ENCODE measurements around the gene SLAMF6. TPM values are rescaled to one million over a fixed set of nuclear protein-coding genes. Genes with fewer than 3 reads are reported as not detected.
A peak's percentile ranks its signal among the peaks of the same experiment; 100 is the strongest.
"Not testable (repeated sequence)": the region's sequence is repeated elsewhere in the genome, so short reads cannot be mapped to it uniquely, and the experiment has no call there.

The SLAMF6 gene
- total RNA-seq, 1 experiment from 2014 or later, result not detected

DNA sequence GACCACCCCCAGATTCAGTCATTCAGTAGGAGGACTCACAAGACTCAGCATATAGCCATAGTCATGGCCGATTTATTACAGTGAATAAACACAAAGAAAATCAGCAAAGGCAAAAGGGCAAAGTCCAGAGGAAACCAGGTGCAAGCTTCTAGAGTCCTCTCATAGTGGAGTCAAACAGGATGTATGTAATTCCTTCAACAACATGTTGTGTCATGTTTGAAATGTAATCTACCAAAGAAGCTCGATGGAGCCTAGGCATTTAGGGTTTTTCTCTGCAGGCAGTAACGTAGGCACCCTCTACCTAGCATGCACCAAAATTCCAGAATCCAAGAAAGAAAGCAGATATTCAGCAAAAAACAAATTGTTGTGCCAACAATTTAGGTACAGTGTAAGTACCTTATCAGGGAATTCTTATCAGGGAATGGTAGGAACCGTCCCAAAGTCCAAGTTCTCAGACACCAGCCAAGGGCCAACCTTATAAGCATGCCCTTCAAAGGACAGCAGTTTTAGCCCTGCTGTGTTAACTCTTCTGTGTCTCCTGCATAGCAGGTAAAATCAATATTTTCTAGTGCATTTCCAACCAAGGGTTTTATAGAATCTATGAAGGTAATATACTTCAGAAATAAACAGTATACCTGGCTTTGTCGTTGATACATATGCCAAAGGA, 16.1 kb upstream of the SLAMF6 start:
- no peaks in the 10 kb centered on the region for H3K4me1 ChIP-seq (replicated peaks)
- H3K27ac ChIP-seq, result no peak overlapping the region
- no peaks in the 10 kb centered on the region for H3K36me3 ChIP-seq
- H3K4me3 ChIP-seq, result no peak overlapping the region
- H3K27me3 ChIP-seq (replicated peaks), result no peaks in the 10 kb centered on the region
- DNase-seq (ENCODE audit: low read depth in 1 of 2, low spot score in 2 of 2), result no peak
- no peaks in the 10 kb centered on the region for H3K9me3 ChIP-seq (replicated peaks)

DNA sequence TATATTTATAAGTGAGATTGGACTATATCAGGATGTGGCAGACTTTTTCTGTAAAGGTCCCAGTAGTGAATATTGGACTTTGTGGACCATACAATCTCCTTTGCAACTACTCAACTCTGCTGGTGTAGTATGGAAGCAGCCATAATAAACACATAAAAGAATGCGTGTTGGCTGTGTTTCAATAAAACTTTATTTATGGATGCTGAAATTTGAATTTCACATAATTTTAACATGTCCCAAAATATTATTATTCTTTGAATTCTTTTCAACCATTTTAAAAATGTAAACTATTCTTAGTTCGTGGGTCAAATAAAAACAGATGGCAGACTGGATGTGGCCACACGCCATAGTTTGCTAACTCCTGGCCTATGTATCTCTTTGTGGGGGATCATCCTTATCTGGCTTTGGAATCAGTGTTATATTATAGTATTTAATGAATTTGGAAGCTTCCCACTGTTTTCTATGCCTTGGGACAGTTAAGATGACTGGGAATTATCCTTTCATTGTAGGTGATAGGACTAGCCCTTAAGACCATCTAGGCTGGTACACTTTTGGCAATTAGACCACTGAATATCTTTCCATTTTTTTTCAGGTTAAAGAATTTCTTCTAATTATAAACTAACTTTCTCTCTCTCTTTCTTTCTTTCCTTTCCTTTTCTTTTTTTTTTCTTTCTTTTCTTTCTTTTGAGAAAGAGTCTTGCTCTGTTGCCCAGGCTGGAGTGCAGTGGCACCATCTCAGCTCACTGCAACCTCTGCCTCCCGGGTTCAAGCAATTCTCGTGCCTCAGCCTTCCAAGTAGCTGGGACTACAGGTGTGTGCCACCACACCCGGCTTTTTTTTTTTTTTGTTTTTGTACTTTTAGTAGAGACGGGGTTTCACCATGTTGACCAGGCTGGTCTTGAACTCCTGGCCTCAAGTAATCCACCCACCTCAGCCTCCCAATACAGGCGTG, 14.9 kb upstream of the SLAMF6 start:
- no peaks in the 10 kb centered on the region for H3K4me1 ChIP-seq (replicated peaks)
- H3K9me3 ChIP-seq (replicated peaks), result no peaks in the 10 kb centered on the region

DNA sequence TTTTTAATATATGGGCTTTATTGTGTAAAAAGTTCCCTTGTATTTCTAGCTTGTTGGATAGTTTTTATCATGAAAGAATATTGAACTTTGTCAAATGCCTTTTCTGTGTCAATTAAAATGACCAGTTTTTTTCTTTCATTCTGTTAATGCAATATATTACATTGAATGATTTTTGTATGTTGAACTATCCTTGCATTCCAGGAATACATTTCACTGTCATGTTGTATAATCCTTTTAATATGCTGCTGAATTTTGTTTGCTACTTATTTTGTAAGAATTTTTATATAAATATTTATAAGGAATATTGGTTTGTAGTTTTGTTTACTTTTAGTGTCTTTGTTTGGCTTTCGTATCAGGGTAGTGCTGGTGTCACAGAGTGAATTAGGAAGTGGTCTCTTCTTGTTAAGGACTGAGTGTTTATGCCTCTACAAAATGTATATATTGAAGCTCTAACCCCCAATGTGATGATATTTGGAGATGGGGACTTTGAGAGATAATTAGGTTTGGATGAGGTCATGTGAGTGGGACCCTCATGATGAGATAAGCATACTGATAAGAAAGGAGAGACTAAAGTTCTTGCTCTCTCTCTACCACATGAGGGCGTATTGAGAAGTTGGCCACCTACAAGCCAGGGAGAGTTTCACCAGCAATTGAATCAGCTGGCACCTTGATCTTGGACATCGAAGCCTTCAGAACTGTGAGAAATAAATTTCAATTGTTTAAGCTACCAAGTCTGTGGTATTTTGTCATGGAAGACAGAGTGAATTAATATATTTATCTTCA, 12.0 kb upstream of the SLAMF6 start:
- no peaks in the 10 kb centered on the region for H3K36me3 ChIP-seq
- DNase-seq (ENCODE audit: low read depth in 1 of 2, low spot score in 2 of 2), result no peak

More for the DNA sequence above, 14.9 kb upstream of the SLAMF6 start:
- no peaks in the 10 kb centered on the region for H3K27me3 ChIP-seq (replicated peaks)
- no peak overlapping the region for H3K4me3 ChIP-seq
- no peaks in the 10 kb centered on the region for H3K36me3 ChIP-seq
- H3K27ac ChIP-seq, result no peak overlapping the region
- no peak for DNase-seq (ENCODE audit: low read depth in 1 of 2, low spot score in 2 of 2)

DNA sequence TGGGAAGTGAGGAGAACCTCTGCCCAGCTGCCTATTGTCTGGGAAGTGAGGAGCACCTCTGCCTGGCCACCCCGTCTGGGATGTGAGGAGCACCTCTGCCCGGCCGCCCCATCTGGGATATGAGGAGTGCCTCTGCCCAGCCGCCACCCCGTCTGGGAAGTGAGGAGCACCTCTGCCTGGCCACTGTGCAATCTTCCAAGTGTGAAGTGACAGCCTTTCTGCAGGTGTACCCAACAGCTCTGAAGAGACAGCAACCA, 9.4 kb upstream of the SLAMF6 start:
- H3K4me3 ChIP-seq; DNase-seq (ENCODE audit: low read depth in 1 of 2, low spot score in 2 of 2); H3K4me1 ChIP-seq (replicated peaks); H3K9me3 ChIP-seq (replicated peaks); H3K27ac ChIP-seq; H3K36me3 ChIP-seq; H3K27me3 ChIP-seq (replicated peaks): not testable (repeated sequence)

More for the DNA sequence above, 12.0 kb upstream of the SLAMF6 start:
- no peaks in the 10 kb centered on the region for H3K4me1 ChIP-seq (replicated peaks)
- H3K27me3 ChIP-seq (replicated peaks), result no peaks in the 10 kb centered on the region
- H3K27ac ChIP-seq, result no peak overlapping the region
- H3K9me3 ChIP-seq (replicated peaks), result no peaks in the 10 kb centered on the region
- H3K4me3 ChIP-seq, result no peak overlapping the region

DNA sequence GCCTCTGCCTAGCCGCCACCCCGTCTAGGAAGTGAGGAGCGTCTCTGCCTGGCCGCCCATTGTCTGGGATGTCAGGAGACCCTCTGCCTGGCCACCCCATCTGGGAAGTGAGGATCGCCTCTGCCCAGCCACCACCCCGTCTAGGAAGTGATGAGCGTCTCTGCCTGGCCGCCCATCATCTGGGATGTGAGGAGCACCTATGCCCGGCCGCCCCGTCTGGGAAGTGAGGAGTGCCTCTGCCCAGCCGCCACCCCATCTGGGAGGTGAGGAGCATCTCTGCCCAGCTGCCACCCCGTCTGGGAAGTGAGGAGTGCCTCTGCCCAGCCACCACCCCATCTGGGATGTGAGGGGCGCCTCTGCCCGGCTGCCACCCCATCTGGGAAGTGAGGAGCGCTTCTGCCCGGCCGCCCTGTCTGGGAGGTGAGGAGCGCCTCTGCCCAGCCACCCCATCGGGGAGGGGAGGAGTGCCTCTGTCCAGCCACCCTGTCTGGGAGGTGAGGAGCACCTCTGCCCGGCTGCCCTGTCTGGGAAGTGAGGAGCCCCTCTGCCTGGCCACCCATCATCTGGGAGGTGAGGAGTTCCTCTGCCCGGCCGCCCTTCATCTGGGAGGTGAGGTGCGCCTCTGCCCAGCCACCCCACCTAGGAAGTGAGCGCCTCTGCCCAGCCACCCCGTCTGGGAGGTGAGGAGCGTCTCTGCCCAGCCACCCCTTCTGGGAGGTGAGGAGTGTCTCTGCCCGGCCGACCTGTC, 8.9 kb upstream of the SLAMF6 start:
- not testable (repeated sequence) for H3K9me3 ChIP-seq (replicated peaks); DNase-seq (ENCODE audit: low read depth in 1 of 2, low spot score in 2 of 2); H3K4me1 ChIP-seq (replicated peaks); H3K4me3 ChIP-seq; H3K27ac ChIP-seq; H3K27me3 ChIP-seq (replicated peaks); H3K36me3 ChIP-seq

DNA sequence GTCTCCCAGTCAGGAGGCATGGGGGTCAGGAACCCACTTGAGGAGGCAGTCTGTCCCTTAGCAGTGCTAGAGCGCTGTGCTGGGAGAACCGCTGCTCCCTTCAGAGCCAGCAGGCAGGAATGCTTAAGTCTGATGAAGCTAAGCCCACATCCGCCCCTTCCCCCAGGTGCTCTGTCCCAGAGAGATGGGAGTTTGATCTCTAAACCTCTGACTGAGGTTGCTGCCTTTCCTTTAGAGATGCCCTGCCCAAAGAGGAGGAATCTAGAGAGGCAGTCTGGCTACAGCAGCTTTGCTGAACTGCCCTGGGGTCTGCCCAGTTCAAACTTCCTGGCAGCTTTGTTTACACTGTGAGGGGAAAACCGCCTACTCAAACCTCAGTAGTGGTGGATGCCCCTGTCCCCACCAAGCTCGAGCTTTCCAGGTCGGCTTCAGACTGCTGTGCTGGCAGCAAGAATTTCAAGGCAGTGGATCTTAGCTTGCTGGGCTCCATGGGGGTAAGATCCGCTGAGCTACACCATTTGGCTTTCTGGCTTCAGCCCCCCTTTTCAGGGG, 6.4 kb upstream of the SLAMF6 start:
- not testable (repeated sequence) for H3K9me3 ChIP-seq (replicated peaks); H3K27ac ChIP-seq; H3K4me1 ChIP-seq (replicated peaks); H3K36me3 ChIP-seq; H3K27me3 ChIP-seq (replicated peaks); H3K4me3 ChIP-seq; DNase-seq (ENCODE audit: low read depth in 1 of 2, low spot score in 2 of 2)

DNA sequence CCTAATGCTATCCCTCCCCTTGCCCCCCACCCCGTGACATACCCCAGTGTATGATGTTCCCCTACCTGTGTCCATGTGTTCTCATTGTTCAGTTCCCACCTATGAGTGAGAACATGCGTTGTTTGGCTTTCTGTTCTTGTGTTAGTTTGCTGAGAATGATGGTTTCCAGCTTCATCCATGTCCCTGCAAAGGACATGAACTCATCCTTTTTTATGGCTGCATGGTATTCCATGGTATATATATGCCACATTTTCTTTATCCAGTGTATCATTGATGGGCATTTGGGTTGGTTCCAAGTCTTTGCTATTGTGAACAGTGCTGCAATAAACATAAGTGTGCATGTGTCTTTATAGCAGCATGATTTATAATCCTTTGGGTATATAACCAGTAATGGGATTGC, 734 bp upstream of the SLAMF6 start:
- H3K4me3 ChIP-seq; H3K9me3 ChIP-seq (replicated peaks); H3K36me3 ChIP-seq; DNase-seq (ENCODE audit: low read depth in 1 of 2, low spot score in 2 of 2); H3K4me1 ChIP-seq (replicated peaks); H3K27me3 ChIP-seq (replicated peaks); H3K27ac ChIP-seq: not testable (repeated sequence)

DNA sequence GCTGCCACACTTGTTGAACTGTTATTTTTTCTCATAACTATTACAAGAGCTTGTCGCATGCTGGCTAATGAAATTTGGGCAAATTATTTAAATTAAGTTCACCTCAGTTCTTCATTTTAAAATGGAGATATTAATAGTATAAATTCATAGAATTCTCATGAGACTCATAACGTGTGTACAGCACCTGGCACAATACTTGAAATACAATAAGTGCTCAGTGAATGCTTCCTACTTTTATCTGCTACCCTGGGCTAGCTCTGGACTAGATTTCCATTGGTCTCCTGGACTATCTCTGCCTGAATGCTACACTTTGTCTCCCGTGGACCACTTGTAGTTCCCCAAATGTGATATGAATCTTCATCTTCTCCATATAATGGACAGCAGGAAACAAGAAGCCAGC, 919 bp downstream of the SLAMF6 start:
- Histone ChIP-seq H3K27ac (no peak overlapping the region), H3K36me3 (no peaks in the 10 kb centered on the region), H3K4me1 (replicated peaks) (peaks cover 10% of the 10 kb centered on the region; the same call in 1 of the 2 replicates), H3K9me3 (replicated peaks) (no peaks in the 10 kb centered on the region), H3K4me3 (no peak overlapping the region), H3K27me3 (replicated peaks) (no peaks in the 10 kb centered on the region)
- no peak for DNase-seq (ENCODE audit: low read depth in 1 of 2, low spot score in 2 of 2)

DNA sequence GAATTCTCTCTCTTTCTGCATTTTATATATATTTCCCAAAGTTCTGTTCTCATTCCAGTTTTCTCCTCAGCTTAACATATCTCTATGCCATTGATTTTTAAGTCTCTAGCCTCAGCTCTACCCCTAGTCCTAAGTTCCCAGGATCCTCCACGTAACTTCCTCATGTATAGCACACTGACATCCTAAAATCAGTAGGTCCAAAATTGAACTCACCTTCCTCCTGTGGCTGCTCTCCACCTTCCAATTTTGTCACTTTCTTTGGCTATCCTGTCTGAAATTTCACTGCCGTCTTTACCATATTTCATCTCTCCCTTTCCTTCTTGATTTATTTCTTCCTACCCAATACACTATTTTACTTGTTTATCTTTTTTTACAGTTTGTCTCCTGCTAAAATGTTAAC, 1.5 kb downstream of the SLAMF6 start:
- DNase-seq (ENCODE audit: low read depth in 1 of 2, low spot score in 2 of 2), result no peak

DNA sequence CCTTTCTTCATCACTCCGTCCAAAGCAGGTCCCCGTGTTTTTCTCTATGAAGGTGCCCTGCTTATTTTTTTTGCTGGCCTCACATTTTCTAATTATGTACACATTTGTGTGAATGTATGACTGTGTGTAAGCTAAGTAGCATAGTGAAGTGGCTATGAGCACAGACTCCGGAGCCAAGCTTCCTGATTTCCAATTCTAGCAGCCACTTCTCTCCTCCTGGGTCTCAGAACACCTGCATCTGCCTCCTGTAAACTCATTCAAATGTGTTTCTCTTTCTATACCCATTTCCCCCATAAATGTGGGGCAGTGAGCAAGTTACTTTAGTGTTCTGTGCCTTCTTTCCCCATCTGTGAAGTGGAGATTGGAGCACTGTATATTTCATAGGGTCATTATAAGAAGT, 2.1 kb downstream of the SLAMF6 start:
- peaks cover 10% of the 10 kb centered on the region; the same call in 1 of the 2 replicates for H3K4me1 ChIP-seq (replicated peaks)
- peak in 1 of 2 experiments; percentile 6 for DNase-seq (ENCODE audit: low read depth in 1 of 2, low spot score in 2 of 2)
- no peaks in the 10 kb centered on the region for H3K27me3 ChIP-seq (replicated peaks)
- H3K9me3 ChIP-seq (replicated peaks), result no peaks in the 10 kb centered on the region
- H3K27ac ChIP-seq, result no peak overlapping the region
- no peaks in the 10 kb centered on the region for H3K36me3 ChIP-seq
- H3K4me3 ChIP-seq, result no peak overlapping the region

More for the DNA sequence above, 1.5 kb downstream of the SLAMF6 start:
- H3K4me3 ChIP-seq, result no peak overlapping the region
- no peak overlapping the region for H3K27ac ChIP-seq
- H3K4me1 ChIP-seq (replicated peaks), result peaks cover 10% of the 10 kb centered on the region; the same call in 1 of the 2 replicates
- no peaks in the 10 kb centered on the region for H3K36me3 ChIP-seq
- H3K27me3 ChIP-seq (replicated peaks), result no peaks in the 10 kb centered on the region
- H3K9me3 ChIP-seq (replicated peaks), result no peaks in the 10 kb centered on the region

DNA sequence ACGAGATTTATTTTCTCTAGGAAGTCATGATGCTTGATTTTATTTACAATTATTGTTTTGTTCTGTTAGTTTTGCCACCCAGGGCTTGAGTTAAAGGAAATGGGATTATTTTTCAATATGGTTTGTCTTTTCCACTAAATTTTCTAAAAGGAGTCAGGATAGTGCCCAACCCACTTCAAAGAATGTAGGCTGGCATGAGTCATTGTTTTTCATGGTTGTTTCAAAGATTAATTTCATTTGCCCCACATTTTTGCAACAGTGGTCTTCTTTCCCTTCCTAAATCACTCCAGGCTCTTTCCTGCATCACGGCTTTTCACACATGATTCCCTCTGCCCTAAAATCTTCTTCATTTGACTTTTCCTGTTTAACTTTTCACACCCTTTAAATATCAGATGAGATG, 2.5 kb downstream of the SLAMF6 start:
- H3K4me3 ChIP-seq, result no peak overlapping the region
- no peaks in the 10 kb centered on the region for H3K9me3 ChIP-seq (replicated peaks)
- peak in 1 of 2 experiments; percentile 9 for DNase-seq (ENCODE audit: low read depth in 1 of 2, low spot score in 2 of 2)
- H3K36me3 ChIP-seq, result no peaks in the 10 kb centered on the region
- H3K27ac ChIP-seq, result no peak overlapping the region
- H3K27me3 ChIP-seq (replicated peaks), result no peaks in the 10 kb centered on the region
- peaks cover 10% of the 10 kb centered on the region; the same call in 1 of the 2 replicates for H3K4me1 ChIP-seq (replicated peaks)

DNA sequence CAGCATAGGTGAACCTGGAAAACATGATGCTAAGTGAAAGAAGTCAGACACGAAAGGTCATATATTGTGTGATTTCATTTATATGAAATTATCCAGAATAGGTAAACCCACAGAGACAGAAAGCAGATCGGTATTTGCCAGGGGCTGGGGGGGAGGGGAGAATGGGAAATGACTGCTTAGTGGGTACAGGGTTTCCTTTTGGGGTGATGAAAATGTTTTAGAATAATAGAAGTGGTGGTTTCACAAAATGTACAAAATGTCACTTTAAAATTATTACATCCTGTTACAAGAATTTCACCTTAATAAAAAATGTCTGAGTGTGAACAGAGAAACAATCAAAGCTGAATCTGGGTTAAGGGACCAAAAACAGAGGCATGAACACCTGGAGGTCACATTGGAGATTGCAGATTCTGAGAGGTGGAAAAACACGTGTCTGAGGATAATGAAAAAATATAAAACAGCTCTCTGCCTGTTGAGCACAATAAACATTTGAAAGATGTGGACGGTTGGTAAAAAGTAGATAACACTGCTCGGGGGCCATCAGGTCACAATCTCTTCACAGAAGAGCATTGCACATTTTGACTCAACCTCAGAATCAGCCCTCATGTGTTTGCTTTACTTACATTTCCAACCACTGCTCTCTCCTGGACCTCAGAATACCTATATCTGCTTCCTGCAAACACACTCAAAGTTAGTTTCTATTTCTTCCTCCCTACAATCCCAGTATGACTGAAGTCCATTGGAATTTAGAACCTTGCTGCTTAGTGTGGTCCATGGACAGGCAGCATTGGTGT, 3.2 kb downstream of the SLAMF6 start:
- H3K4me1 ChIP-seq (replicated peaks), result peaks cover 10% of the 10 kb centered on the region; the same call in 1 of the 2 replicates
- DNase-seq (ENCODE audit: low read depth in 1 of 2, low spot score in 2 of 2), result peak in 1 of 2 experiments; percentile 14
- H3K4me3 ChIP-seq, result no peak overlapping the region

More for the DNA sequence above, 3.2 kb downstream of the SLAMF6 start:
- Histone ChIP-seq H3K9me3 (replicated peaks) (no peaks in the 10 kb centered on the region), H3K27me3 (replicated peaks) (no peaks in the 10 kb centered on the region), H3K27ac (no peak overlapping the region), H3K36me3 (no peaks in the 10 kb centered on the region)
